ENCODE measurements around the gene MBIP.

Gene MBIP

DNA sequence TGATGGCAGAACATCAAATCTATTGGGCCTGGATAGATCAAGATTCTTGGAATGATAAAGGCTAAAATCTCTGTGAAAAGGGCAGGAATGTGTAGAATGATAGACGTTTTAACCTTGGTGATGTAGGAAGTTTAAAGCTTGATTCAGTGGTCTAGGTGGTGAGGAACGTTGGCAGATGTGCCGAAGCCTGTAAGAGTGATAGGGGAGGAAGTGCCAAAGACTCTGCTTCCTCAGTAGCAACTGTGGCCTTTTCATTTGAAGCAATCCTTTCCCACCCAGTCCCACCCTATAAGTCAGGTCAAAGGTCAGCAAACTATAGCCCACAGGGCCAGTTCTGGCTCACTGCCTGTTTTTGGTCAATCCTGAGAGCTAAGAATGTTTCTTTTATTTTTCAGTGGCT lies 62.2 kb downstream of the MBIP start:
- Histone ChIP-seq H2AFZ (ENCODE audit: low read length) (no peak overlapping the region), H3K36me3 (ENCODE audit: insufficient read depth, low read length) (no peaks in the 10 kb centered on the region), H3K9ac (ENCODE audit: low read depth, low read length, poor library complexity, severe bottlenecking) (no peak overlapping the region), H4K20me1 (ENCODE audit: insufficient read depth, low read length, poor library complexity, severe bottlenecking) (no peaks in the 10 kb centered on the region), H3F3A (ENCODE audit: low read depth) (no peaks in the 10 kb centered on the region), H3K4me1 (ENCODE audit: insufficient read depth, low read length, poor library complexity, severe bottlenecking) (no peaks in the 10 kb centered on the region), H3K27me3 (ENCODE audit: insufficient read depth, low read length, poor library complexity, severe bottlenecking) (no peaks in the 10 kb centered on the region), H3K9me3 (ENCODE audit: insufficient read depth, low read depth, low read length) (no peaks in the 10 kb centered on the region), H3K4me2 (ENCODE audit: low read depth, low read length, poor library complexity, severe bottlenecking) (no peak overlapping the region), H3K79me2 (ENCODE audit: insufficient read depth, low read length) (no peaks in the 10 kb centered on the region), H3K9me2 (replicated peaks; ENCODE audit: low read depth, low read length) (no peaks in the 10 kb centered on the region), H3K4me3 (ENCODE audit: low read length, poor library complexity, severe bottlenecking) (no peak overlapping the region)
- TF ChIP-seq, protein P1, sequence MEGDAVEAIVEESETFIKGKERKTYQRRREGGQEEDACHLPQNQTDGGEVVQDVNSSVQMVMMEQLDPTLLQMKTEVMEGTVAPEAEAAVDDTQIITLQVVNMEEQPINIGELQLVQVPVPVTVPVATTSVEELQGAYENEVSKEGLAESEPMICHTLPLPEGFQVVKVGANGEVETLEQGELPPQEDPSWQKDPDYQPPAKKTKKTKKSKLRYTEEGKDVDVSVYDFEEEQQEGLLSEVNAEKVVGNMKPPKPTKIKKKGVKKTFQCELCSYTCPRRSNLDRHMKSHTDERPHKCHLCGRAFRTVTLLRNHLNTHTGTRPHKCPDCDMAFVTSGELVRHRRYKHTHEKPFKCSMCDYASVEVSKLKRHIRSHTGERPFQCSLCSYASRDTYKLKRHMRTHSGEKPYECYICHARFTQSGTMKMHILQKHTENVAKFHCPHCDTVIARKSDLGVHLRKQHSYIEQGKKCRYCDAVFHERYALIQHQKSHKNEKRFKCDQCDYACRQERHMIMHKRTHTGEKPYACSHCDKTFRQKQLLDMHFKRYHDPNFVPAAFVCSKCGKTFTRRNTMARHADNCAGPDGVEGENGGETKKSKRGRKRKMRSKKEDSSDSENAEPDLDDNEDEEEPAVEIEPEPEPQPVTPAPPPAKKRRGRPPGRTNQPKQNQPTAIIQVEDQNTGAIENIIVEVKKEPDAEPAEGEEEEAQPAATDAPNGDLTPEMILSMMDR (conservative IDR thresholded peaks at IDR 0.05; ENCODE audit: low read length), result no peak
- TF ChIP-seq EZH2phosphoT487 (IDR thresholded peaks at IDR 0.05; ENCODE audit: borderline replicate concordance), result no peak

DNA sequence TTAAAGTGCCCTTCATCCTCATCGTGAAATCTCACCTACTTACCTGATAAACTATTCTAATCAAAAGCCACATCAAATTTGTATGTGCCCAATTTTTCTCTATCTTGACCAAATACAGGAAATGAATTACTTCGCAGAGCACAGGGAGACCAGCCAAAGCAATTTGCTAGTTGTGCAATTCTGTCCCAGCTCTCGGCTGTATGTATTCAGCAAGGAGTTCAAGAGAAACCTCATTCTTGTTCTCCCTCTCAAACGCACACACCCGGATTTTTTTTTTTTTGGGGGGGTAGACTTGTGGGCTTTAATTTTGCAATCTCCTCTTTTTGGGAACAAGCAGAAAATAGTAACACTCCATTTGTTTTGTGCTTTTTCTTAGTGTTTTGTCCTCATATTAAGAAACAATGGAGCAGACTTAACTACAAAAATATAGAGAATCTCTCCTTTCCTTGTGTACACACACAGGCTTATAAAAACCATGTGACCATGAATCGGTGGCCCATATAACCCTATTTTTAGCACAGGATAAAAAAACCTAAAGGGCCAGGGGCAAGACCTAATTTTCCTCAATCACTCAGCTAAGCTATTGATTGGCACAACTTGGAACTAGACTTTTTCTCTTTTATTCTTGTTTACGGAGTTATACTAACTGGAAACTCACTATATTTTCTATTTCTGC lies 64.2 kb downstream of the MBIP start:
- TF ChIP-seq, protein P1 (conservative IDR thresholded peaks at IDR 0.05; ENCODE audit: low read length), result no peak
- TF ChIP-seq EZH2phosphoT487 (IDR thresholded peaks at IDR 0.05; ENCODE audit: borderline replicate concordance), result no peak
- H3K9ac ChIP-seq (ENCODE audit: low read depth, low read length, poor library complexity, severe bottlenecking), result no peak overlapping the region
- no peaks in the 10 kb centered on the region for H3K27me3 ChIP-seq (ENCODE audit: insufficient read depth, low read length, poor library complexity, severe bottlenecking)
- no peaks in the 10 kb centered on the region for H3K79me2 ChIP-seq (ENCODE audit: insufficient read depth, low read length)
- H3K4me2 ChIP-seq (ENCODE audit: low read depth, low read length, poor library complexity, severe bottlenecking), result no peak overlapping the region
- H3K4me3 ChIP-seq (ENCODE audit: low read length, poor library complexity, severe bottlenecking), result no peak overlapping the region
- H3F3A ChIP-seq (ENCODE audit: low read depth), result no peaks in the 10 kb centered on the region
- H3K9me3 ChIP-seq (ENCODE audit: insufficient read depth, low read depth, low read length), result no peaks in the 10 kb centered on the region
- no peaks in the 10 kb centered on the region for H3K9me2 ChIP-seq (replicated peaks; ENCODE audit: low read depth, low read length)
- no peaks in the 10 kb centered on the region for H4K20me1 ChIP-seq (ENCODE audit: insufficient read depth, low read length, poor library complexity, severe bottlenecking)
- no peaks in the 10 kb centered on the region for H3K36me3 ChIP-seq (ENCODE audit: insufficient read depth, low read length)
- no peaks in the 10 kb centered on the region for H3K4me1 ChIP-seq (ENCODE audit: insufficient read depth, low read length, poor library complexity, severe bottlenecking)
- H2AFZ ChIP-seq (ENCODE audit: low read length), result no peak overlapping the region

DNA sequence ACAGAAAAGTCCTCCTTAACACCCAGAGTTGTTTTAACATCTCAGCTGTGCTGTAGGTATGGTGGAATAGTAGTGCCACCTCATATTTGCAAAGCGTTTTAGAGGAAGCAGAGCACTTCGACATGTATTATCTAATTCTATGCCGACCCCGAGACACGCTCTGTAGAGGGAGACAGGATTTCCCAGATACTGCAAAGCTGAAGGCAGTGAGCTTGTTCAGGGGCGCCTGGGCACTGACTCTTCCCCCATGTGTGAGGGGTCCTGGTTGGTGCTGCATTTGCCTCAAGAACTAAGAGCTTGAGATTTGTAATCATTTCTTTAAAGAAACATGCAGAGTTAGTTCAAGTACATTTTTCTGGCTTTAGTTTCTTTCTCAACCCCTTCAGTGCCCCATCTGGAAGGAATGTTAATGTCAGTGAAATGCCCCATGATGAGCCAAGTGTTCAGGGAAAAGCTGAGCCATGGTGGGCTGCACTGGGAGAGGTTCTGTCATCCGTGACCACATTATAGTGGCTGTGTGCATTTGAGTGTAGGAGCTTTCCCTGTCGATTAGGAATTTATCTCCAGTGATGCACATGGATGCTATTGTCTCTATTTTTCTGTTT lies 66.3 kb downstream of the MBIP start:
- TF ChIP-seq, protein P1 (conservative IDR thresholded peaks at IDR 0.05; ENCODE audit: low read length), result no peak
- TF ChIP-seq EZH2phosphoT487 (IDR thresholded peaks at IDR 0.05; ENCODE audit: borderline replicate concordance), result no peak
- H3K27me3 ChIP-seq (ENCODE audit: insufficient read depth, low read length, poor library complexity, severe bottlenecking), result no peaks in the 10 kb centered on the region
- no peaks in the 10 kb centered on the region for H4K20me1 ChIP-seq (ENCODE audit: insufficient read depth, low read length, poor library complexity, severe bottlenecking)
- H3F3A ChIP-seq (ENCODE audit: low read depth), result no peaks in the 10 kb centered on the region
- no peaks in the 10 kb centered on the region for H3K36me3 ChIP-seq (ENCODE audit: insufficient read depth, low read length)
- no peaks in the 10 kb centered on the region for H3K79me2 ChIP-seq (ENCODE audit: insufficient read depth, low read length)
- no peak overlapping the region for H2AFZ ChIP-seq (ENCODE audit: low read length)
- no peak overlapping the region for H3K9ac ChIP-seq (ENCODE audit: low read depth, low read length, poor library complexity, severe bottlenecking)
- H3K4me3 ChIP-seq (ENCODE audit: low read length, poor library complexity, severe bottlenecking), result no peak overlapping the region
- H3K4me2 ChIP-seq (ENCODE audit: low read depth, low read length, poor library complexity, severe bottlenecking), result no peak overlapping the region
- H3K9me2 ChIP-seq (replicated peaks; ENCODE audit: low read depth, low read length), result no peaks in the 10 kb centered on the region
- H3K4me1 ChIP-seq (ENCODE audit: insufficient read depth, low read length, poor library complexity, severe bottlenecking), result no peaks in the 10 kb centered on the region
- H3K9me3 ChIP-seq (ENCODE audit: insufficient read depth, low read depth, low read length), result no peaks in the 10 kb centered on the region

All from Loucy (cell line).